AG09319 (cell line): Measurements from ENCODE around the gene SSH3.
A peak's percentile ranks its signal among the peaks of the same experiment; 100 is the strongest.
"Not testable (repeated sequence)": the region's sequence is repeated elsewhere in the genome, so short reads cannot be mapped to it uniquely, and the experiment has no call there.

Experiments used
- DNase-seq: peaks from one replicate; pipeline ENCODE4 v3.0.0-alpha.2; 2010; ENCODE audit warnings: low read depth; ENCODE audit errors: extremely low read depth
- TF ChIP-seq, protein P1 (sequence below): IDR thresholded peaks from 2 replicates; pipeline ENCODE4 v1.5.1; 2011; ENCODE audit warnings: low read depth, mild to moderate bottlenecking, inconsistent platforms, low read length, moderate library complexity

The SSH3 gene

DNA sequence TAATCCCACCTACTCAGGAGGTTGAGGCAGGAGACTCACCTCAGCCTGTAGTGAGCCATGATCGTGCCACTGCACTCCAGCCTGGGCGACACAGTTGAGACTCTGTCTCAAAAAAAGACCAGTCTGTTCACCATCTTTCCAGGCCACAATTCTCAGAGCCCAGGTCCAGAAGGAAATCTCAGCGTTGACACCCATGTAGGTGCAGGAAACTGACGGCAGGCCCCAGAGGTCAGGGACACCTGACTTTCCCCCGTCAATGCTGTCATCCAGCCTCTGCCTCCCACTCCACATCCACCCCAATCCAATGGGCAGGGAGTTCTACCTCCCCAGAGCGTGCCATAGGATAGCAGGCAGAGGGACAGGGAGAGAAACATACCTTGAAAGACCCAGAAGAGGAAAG, 42.9 kb upstream of the SSH3 start:
- TF ChIP-seq, protein P1, sequence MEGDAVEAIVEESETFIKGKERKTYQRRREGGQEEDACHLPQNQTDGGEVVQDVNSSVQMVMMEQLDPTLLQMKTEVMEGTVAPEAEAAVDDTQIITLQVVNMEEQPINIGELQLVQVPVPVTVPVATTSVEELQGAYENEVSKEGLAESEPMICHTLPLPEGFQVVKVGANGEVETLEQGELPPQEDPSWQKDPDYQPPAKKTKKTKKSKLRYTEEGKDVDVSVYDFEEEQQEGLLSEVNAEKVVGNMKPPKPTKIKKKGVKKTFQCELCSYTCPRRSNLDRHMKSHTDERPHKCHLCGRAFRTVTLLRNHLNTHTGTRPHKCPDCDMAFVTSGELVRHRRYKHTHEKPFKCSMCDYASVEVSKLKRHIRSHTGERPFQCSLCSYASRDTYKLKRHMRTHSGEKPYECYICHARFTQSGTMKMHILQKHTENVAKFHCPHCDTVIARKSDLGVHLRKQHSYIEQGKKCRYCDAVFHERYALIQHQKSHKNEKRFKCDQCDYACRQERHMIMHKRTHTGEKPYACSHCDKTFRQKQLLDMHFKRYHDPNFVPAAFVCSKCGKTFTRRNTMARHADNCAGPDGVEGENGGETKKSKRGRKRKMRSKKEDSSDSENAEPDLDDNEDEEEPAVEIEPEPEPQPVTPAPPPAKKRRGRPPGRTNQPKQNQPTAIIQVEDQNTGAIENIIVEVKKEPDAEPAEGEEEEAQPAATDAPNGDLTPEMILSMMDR: no peak
- DNase-seq: no peak

DNA sequence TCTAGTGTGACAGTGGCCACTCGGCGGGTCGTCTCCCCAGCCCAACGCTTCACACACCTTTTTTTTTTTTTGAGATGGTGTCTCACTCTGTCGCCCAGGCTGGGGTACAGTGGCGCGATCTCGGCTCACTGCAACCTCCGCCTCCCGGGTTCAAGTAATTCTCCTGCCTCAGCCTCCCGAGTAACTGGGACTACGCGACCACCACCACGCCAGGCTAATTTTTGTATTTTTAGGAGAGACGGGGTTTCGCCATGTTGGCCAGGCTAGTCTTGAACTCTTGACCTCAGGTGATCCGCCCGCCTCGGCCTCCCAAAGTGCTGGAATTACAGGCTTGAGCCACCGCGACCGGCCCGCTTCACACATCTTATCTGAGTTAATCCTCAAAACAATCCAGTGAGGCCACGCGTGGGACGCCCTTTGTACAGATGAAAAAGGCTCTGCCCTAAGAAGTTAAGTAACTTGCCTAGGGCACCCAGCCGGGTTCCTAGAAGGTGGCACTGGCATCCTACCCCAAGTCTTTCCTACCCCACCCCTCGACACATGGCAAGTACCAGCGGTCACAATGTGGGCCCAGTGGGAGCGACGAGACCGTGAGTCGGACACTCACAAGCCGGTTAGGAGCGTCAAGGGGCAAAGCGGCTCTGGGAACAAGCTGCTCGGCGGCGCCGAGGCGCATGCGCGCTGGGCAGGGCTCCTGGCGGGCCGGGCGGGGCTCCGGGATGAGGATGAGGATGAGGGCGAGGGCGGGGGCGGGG, 42.3 kb upstream of the SSH3 start:
- not testable (repeated sequence) for DNase-seq

DNA sequence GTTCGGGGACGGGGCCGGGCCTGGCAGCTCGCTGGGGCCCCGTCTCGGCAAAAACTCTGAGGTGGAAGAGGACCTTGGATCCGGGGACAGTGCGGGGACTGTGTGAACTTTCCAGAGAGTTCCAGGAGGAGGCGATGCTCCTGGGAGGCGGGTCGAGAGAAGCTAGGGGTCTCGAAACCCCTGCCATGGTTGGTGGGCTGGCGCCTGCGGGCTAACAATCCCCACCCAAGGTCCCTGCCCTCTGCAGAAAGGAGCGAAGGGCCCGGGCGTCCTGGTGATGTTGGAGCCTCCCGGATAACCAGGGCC, 41.7 kb upstream of the SSH3 start:
- DNase-seq: no peak
- TF ChIP-seq, protein P1: peak; percentile 26

DNA sequence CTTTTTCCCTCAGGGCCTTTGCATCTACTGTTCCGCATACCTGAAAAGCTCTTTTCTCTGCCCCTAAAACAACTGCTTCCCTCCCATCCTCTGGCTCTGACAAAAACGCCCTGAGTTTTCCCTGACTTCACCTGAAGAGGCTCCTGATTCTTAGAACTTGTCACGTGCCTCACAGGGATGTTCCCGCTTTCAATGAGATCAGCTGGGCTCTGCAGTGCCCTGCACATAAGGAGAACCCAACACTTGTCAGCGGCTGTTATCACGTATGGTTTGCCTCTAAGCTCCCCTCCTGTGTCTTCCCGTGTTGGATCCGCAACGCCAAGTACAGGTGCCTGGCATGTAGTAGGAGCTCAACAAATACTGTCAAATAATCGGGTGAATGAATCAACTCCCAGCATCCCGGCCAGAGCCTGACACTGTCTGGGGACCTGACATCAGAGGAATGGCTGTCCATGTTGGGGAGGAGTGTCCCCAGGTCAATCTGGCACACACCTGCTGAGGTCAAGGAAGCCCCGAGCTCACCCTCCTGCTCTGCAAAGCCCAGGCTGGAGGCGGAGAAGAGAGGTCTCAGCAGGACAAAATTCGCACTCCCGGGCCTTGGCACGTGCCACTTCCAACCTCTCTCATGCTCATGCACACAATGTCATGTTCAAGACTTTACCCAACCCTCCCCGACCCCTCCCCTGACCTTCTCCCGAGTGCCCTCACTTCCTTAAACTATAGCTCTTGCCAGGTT, 41.2 kb upstream of the SSH3 start:
- DNase-seq: no peak
- TF ChIP-seq, protein P1: no peak

DNA sequence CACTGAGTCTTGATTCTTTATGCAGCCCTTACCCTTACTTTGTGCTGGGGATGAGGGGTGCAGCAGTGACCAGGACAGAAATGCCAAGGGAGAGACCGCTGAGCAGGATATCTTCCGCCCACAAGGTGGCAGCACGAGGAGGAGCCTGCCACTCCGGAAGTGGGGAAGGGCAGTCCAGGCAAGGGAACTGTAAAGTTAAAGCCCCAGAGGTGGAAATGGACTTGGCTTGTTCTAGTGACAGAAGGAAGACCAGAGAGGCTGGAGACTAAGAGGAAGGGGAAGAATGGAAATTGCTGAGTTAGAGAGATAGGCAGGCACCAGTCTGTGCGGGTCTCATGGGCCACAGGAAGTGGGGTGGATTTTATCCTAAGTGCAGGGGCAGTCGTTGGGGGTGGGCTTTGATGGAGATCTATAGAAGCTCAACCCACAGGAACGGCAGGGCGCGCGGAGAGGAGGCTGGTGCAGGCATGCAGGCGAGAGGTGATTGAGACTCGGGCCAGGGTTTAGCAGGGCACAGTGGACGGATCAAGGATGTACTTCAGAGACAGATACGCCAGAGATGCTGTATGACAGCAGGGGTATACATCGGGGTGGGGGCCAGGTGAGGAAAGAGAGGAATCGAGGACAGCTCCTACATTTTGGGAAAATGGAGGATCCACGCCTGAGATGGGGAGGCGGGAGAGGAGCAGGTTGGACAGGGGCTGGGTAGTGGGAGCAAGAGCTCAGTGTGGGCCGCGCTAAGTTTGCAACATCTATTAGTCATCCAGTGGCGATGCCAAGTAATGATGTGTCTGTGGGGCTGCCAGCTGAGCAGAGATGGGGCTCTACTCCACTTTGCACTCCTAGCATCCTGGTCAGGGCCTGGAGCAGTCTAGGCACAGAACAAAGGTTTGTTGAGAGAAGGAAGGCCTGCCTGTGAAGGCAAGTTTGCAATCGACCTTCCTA, 40.3 kb upstream of the SSH3 start:
- DNase-seq: peak; percentile 50
- TF ChIP-seq, protein P1: peak; percentile 86

DNA sequence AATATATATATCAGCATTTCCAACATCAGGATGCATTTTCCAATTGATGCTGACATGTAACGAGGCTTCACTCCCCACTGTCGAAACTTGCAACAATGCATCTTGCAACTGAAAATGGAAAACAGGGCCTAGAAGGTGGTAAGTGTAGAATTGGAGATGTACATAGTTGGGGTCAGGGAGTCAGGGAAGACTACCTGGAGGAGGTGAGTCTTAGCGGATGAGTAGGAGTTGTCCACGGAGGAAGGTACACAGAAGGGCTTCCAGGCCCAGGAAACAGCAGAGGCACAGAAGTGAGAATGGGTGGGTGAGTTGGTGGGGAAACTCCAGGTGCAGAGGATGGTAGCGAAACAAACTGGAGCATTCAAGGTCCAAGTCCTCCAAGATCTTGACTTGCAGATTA, 39.1 kb upstream of the SSH3 start:
- TF ChIP-seq, protein P1: no peak
- DNase-seq: no peak

DNA sequence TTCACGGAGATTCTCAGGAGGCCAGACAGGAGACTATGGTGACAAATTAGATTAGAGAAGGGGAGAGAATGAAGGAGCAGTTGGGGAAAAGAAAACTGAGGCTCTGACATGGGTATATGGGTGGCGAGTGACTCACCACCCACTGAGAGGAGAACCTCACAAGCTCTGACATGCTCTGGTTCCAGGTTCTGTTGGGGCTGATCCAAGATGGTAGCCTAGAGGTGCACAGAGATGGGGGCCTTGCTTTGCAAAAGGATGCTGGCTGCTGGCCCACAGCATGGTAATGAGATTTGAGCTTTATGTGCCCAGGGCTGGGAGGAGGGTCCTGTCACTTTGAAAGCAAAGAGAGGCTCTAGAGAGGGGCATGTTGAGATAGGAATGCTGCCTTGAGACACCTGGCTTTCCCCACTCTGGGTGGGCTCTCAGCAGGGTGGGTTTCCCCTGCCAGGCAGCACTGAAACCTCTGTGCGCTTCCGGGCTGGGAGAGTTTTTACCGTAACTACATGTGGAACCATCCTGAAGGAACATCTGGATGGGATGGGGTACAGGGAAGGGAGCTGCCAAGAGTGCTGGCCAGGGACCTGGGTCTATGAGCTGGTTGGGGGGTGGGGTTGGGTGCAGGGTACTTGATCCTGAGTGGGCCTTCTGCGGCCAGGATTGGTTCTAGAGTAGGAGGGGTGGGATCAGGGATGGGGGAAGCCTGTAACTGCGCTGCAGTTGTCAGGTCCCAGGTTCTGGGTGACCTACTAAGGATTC, 38.3 kb upstream of the SSH3 start:
- no peak for DNase-seq
- TF ChIP-seq, protein P1: no peak
